Heart left ventricle (tissue), 13 donors: ENCODE results near the gene BMPR1A.

Source experiments
- POLR2A ChIP-seq, 2 donors: fragments of 450-650 bp; IDR thresholded peaks; one replicate each; pipeline ENCODE4 v1.6.1; 2017; ENCODE audit warnings: antibody characterized with exemption in 2 of 2, mild to moderate bottlenecking in 2 of 2, moderate library complexity in 2 of 2
- TF ChIP-seq, protein P1 (sequence below), 12 donors: fragments of 200-600 bp; sonication (generic) in 4 of 12; IDR thresholded peaks; one replicate each; pipeline versions ENCODE4 v1.5.0 to v1.8.0; 2018 to 2022; ENCODE audit warnings: antibody characterized with exemption in 12 of 12, mild to moderate bottlenecking in 5 of 12
- donor health status: ischemic (EF 13 %, LVEDD 7.1; RV severe dilation, severe dysfunction).
- donor health status: DM: no; HTN: yes; CAD: no.
- donor health status: DM: no; HTN: no; CAD: no.
- donor health status: ischemic (EF 25% LVEDD 6.9; RV normal size, moderate dysfunction).
- donor health status: ischemic (EF 25% LVEDD 5.7; RV mildly dilated, moderate dysfunction).
- donor health status: ischemic (EF 35%, LVEDD 5.7; RV mildly dilated, moderate dysfunction).
- donor health status: nonischemic (EF 11% LVEDD 7.7; RV severe dilation, severe dysfunction).
- donor health status: DM: yes; HTN: yes; CAD: no.
- donor health status: PGD.
- donor health status: ischemic (EF 29% LVEDD 5.4; RV normal size, mild dysfunction).
- donor health status: nonischemic (EF 23%, LVEDD 6.1; RV moderate dilation, normal function).

DNA sequence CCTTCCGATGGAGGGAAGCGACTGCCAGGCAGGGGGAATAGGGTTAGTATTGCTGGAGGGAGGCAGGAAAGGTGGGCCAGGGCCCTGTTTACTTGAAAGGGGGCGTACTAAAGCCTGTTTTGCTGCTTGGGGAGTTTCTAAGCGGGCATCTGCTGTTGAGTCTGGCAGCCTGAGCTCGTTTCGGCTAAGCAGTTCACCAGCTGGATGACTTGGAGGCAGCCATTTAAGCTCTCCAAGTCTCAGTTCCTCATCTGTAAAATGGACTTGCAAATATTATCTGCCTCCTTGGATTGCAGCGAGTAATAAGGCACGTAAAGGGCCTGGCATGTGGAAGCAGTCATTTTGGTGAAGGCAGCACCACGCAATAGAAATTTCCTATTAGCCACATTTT, 44.1 kb upstream of the BMPR1A start:
- TF ChIP-seq, protein P1, sequence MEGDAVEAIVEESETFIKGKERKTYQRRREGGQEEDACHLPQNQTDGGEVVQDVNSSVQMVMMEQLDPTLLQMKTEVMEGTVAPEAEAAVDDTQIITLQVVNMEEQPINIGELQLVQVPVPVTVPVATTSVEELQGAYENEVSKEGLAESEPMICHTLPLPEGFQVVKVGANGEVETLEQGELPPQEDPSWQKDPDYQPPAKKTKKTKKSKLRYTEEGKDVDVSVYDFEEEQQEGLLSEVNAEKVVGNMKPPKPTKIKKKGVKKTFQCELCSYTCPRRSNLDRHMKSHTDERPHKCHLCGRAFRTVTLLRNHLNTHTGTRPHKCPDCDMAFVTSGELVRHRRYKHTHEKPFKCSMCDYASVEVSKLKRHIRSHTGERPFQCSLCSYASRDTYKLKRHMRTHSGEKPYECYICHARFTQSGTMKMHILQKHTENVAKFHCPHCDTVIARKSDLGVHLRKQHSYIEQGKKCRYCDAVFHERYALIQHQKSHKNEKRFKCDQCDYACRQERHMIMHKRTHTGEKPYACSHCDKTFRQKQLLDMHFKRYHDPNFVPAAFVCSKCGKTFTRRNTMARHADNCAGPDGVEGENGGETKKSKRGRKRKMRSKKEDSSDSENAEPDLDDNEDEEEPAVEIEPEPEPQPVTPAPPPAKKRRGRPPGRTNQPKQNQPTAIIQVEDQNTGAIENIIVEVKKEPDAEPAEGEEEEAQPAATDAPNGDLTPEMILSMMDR (IDR thresholded peaks at IDR 0.05): no peak
- no peak for TF ChIP-seq POLR2A (IDR thresholded peaks at IDR 0.05)
